Central memory CD4-positive, alpha-beta T cell (primary cell): ENCODE measurements around the gene IQCK.

Experiments
- DNase-seq: peaks from one replicate; pipeline ENCODE4 v3.0.0; 2022

The IQCK gene

GRCh38 chr16:19840524-19841110, 122.5 kb downstream of the IQCK start:
- DNase-seq = no peak

GRCh38 chr16:19841184-19841583, 123.1 kb downstream of the IQCK start:
- no peak for DNase-seq

- DNase-seq = no peak
Observed at GRCh38 chr16:19842426-19843157, 124.5 kb downstream of the IQCK start.

DNA sequence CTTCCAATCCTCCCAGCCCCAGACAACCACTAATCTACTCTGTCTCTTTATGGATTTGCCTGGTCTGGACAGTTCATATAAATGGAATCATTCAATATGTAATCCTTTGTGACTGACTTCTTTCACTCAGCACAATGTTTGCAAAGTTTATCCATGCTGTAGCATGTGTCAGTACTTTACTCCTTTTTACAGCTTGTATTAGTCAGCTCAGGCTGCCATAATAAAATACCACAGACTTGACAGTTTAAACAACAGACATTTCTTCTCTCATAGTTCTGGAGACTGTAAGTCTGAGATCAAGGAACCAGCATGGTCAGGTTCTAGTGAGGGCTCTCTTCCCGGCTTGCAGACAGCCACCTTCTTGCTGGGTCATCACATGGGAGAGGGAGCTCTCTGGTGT, 125.3 kb downstream of the IQCK start:
- no peak for DNase-seq

DNA sequence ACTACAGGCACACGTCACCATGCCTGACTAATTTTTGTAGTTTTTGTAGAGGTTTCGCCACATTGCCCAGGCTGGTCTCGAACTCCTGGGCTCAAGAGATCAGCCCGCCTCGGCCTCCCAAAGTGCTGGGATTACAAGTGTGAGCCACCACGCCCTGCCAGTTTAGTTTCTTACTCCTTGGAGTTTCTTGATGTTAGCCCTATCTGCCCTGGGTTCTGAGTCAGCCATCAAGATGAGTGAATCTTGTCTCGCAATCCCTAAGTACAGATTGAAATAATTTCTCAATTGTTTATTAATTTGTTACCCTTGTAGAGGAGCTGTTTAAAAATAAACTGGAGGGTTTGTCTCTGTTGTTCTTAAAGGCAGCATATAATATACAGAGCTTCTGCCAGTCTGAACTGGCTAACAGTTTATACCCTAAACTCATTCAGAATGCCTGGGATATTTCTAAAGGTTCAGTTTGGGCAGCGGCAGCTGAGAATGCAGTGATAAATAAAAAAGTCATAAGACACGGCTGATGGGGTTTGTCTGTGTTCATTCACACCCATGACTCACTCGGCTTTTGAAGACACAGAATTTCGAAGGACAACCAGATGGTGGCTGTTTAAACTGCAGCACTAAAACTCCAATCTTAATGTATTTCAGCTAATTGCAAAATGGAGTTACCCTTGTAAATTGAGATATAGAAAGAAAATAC, 127.0 kb downstream of the IQCK start:
- no peak for DNase-seq

- DNase-seq = no peak
Observed at GRCh38 chr16:19846436-19846835, 128.4 kb downstream of the IQCK start.

DNA sequence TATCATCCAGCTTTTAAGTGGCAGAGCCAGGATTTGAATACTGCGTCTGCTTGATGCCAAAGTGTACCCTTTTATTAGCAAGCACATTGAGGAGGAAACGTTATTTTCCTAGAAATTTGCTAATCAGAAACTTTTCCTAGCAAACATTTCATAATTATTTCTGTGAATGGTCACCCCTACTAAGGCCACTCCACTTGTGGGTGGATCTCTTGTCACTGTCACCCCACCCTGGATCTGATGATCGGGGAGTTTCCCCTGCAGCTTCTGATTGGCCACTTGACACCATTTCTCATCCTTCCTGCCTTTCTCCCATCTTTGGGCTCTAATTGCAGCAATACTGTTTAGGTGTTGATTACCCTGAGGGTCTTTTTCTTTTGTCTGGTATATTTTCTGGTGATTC, 130.7 kb downstream of the IQCK start:
- DNase-seq = no peak

DNA sequence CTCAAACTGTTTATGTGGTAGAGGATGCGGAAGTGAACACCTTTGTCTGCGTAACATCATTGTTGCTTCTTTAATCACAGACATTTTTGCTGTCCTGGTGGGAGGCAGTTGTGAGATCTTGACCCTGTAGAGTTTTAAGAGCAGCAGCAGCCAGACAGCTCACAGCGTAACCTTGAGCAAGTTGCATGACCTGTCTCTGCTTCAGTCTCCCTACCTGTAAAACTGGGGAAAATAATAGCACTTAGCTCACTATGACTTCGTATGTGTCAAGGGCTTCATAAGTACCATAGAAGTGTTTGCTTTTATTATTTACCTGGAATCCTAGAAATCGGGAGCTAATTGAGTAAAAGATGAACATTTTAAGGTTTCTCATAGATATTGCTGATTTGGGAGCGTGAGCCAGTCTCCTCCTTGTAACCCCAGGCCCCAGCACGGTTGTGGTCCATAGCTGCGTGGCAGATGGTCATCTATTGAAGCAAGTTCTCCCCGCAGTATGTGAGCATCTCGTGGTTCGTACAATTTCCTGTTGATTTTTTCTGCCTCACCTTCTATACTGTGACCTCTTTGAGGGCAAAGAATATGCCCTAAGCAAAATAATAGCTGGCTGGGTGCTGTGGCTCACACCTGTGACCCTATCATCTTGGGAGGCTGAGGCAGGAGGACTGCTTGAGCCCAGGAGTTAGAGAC, 132.2 kb downstream of the IQCK start:
- no peak for DNase-seq

DNA sequence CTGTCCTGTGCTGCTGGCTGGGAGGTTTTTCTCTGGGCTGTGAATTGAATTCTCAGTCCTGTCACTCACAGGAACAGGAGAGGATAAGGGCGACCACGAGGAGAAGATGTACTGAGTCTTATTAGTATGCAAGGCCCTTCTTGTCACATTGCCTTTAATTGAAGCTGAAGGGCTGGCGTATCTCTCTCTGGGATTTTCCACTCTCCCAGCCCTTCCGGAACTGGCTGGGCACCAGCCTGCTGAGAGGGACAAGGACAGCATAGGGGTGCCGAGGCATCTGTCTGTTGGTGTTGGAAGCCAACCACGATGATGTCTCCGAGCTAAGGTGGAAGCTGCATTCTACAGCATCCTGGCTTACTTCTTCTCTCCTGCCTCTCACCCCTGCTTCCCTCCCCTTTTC, 133.4 kb downstream of the IQCK start:
- DNase-seq = no peak

GRCh38 chr16:19853132-19853741, 135.2 kb downstream of the IQCK start:
- DNase-seq = no peak

- DNase-seq = no peak
Observed at GRCh38 chr16:19853742-19854542, 135.9 kb downstream of the IQCK start.

DNA sequence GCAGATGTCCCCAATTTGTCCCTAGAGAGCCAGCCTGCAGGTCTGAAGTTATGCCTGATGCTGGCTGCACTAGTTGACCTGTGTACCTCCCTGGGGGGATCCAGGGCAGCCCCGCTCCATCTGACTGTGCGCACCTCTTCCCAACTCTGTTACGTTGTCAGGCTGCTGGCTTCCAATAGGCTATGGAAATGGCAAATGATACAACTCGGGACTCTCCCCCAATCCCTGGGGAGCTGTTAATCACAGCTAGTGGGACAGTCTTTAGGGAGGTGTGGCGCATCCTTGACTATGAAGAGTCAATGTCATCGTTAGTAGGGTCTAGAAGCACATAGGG, 136.4 kb downstream of the IQCK start:
- DNase-seq = no peak

DNA sequence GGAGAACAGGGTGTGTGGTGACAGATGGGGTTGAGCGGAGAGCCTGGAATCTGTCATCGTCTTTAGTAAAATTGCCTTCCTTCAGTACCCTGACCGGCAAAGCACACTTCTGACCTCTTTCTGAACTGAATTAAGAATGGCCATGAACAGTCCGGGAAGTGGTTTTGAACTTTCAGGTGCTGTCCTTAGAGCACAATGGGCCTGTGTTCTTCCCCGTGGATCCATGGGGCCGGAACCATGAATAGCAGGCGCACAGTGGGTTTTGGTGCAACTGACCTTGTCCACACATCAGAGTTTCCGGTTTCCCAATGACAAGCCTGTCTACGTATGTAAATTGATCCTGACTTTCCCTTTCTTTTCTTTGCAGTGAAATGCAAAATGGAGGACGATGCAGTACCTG, 138.0 kb downstream of the IQCK start:
- DNase-seq = no peak

DNA sequence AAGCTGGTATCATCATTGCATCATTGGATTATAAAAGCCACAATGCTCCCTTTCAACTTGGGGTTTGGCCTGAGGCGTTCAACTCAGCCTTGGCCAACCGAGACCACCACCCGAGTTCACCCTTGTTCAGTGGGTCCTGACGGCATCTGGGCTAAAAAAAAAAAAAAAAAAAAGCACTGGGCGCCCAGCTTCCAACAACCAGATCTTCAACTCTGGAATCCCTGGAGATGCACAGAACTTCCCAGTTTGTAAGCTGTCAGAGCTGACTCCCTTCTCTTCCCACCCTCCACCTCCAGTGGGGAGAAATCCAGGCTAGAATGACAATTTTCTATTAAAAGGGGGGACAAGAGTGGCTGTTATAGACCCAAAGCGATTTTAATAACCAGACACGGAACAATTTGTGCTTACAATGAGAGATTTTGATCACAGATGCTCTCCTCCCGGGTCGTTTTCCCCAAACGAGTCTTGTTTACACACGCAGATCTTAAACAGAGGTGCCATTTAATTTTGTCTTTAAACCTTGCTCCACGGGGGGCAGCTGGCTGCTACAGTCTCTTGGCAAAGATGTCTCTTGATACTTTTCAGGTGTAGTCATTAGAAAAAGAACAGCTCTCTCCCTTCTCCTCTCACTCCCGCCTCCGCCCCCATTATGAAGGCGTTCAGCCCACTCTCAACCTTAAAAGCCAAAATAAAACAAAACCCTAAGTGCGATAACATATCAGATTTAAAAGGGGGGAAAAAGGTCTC, 139.7 kb downstream of the IQCK start:
- DNase-seq = no peak

DNA sequence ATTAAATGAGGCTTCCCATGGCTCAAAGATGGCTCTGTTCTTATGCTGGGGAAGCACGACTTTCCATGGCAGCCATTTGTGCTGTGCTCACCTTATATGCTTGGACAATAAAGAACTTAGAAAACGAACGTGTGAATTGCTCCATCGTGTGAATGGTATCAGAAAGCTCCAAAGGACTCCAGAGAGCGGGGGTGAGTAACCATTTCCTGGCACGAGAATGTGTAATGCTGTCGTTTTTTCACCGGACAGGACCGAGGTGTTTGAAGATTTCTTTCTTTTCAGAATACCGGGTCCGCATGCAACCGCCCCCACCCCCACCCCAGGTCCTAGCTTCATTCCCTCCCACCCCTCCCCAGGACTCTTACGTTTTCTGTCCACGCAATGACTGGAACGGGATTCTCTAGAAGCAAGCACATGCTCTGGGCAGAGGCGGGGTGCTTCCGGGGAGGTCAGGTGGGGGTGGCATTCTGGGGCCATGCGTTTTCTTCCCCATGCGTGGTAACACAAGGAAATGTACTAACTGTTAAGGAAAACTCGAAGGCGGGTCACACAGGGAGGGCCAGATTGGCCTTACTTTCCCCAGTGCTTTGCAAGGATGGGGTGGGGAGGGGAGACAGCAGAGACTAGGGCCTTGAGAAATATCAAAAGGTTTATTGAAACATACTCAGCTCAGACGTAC, 140.4 kb downstream of the IQCK start:
- DNase-seq = no peak

- no peak for DNase-seq
Observed at GRCh38 chr16:19859166-19859565, 141.1 kb downstream of the IQCK start.

DNA sequence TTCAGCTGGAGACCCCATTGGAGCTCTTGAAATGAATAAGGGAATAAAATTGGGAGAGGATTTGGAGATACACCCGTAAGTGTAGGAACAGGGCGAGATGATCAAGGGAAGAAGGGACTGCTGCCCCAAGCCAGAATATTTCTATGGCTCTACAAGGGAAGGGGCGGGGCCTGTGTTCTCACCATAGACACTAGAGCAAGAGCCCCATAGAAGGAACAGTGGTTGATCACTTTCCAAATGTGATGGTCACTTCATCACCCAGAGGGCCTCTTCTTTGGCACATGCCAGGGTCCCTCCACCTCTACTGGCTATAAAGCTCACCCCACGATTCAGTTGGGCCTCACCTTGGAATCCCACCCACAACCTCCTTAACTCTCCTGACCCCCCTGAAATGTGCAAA, 141.5 kb downstream of the IQCK start:
- DNase-seq = no peak

- no peak for DNase-seq
Observed at GRCh38 chr16:19860166-19861041, 142.3 kb downstream of the IQCK start.

- no peak for DNase-seq
Observed at GRCh38 chr16:19861133-19861532, 143.1 kb downstream of the IQCK start.

GRCh38 chr16:19861811-19862327, 143.8 kb downstream of the IQCK start:
- no peak for DNase-seq
